Astrocyte of the spinal cord (primary cell): ENCODE results near the gene EAF1.

Source experiments
- DNase-seq: peaks from one replicate; pipeline ENCODE4 v3.0.0; 2011; ENCODE audit warnings: low read depth, low spot score
- H3K4me3 ChIP-seq: 2 replicates; pipeline ENCODE4 v1.5.1; 2011; ENCODE audit warnings: low read depth, mild to moderate bottlenecking, low read length, moderate library complexity
- CTCF ChIP-seq: IDR thresholded peaks from 2 replicates; pipeline ENCODE4 v1.5.1; 2012; ENCODE audit warnings: low read depth, mild to moderate bottlenecking, low read length, inconsistent platforms
- in situ Hi-C: cut with HindIII; loops from 2 replicates; pipeline ENCODE4 v1.10.0; 2017; ENCODE audit warnings: low sequenced_read_pairs

Gene EAF1

GRCh38 chr3:15399970-15400369 is 27.4 kb upstream of the EAF1 start:
- DNase-seq = no peak
- H3K4me3 ChIP-seq = no peak overlapping the region
- in situ Hi-C loops = no loop called here
- TF ChIP-seq CTCF = no peak

- no peak overlapping the region for H3K4me3 ChIP-seq
- DNase-seq = no peak
- in situ Hi-C loops = no loop called here
- no peak for TF ChIP-seq CTCF
These were observed 25.5 kb upstream of the EAF1 start for GRCh38 chr3:15401936-15402335.

GRCh38 chr3:15403495-15403894 is 23.9 kb upstream of the EAF1 start:
- in situ Hi-C loops = no loop called here
- no peak for TF ChIP-seq CTCF
- no peak overlapping the region for H3K4me3 ChIP-seq
- DNase-seq = no peak

- DNase-seq = no peak
- in situ Hi-C loops = no loop called here
- no peak for TF ChIP-seq CTCF
- H3K4me3 ChIP-seq = no peak overlapping the region
These were observed 23.4 kb upstream of the EAF1 start for GRCh38 chr3:15403965-15404364.

GRCh38 chr3:15404767-15405166 is 22.6 kb upstream of the EAF1 start:
- in situ Hi-C loops = no loop called here
- no peak for TF ChIP-seq CTCF
- H3K4me3 ChIP-seq = no peak overlapping the region
- DNase-seq = no peak

- peak; percentile 75 for DNase-seq
- in situ Hi-C loops = no loop called here
- H3K4me3 ChIP-seq = no peak overlapping the region
- peak; percentile 65 for TF ChIP-seq CTCF
These were observed 21.8 kb upstream of the EAF1 start for GRCh38 chr3:15405448-15406050.

- no peak for TF ChIP-seq CTCF
- in situ Hi-C loops = no loop called here
- no peak for DNase-seq
- H3K4me3 ChIP-seq = no peak overlapping the region
These were observed 18.2 kb upstream of the EAF1 start for GRCh38 chr3:15409239-15409638.
